Liver (tissue), 2 donors: ENCODE measurements around the gene PCMT1.
A peak's percentile ranks its signal among the peaks of the same experiment; 100 is the strongest.

Source experiments
- YY1 ChIP-seq: IDR thresholded peaks from 2 replicates; pipeline ENCODE4 v1.6.1; 2016; ENCODE audit warnings: antibody characterized with exemption, mild to moderate bottlenecking
- TF ChIP-seq, protein P1 (sequence below): fragments of 150-350 bp; IDR thresholded peaks from 2 replicates; pipeline ENCODE4 v1.5.1; 2017; ENCODE audit warnings: improper control_type of control experiment, low read depth, low read length; ENCODE audit not compliant: missing input control
- TF ChIP-seq, protein P2 (sequence below): IDR thresholded peaks from 2 replicates; pipeline ENCODE4 v1.6.1; 2016; ENCODE audit warnings: antibody characterized with exemption
- donor health status: healthy.

DNA sequence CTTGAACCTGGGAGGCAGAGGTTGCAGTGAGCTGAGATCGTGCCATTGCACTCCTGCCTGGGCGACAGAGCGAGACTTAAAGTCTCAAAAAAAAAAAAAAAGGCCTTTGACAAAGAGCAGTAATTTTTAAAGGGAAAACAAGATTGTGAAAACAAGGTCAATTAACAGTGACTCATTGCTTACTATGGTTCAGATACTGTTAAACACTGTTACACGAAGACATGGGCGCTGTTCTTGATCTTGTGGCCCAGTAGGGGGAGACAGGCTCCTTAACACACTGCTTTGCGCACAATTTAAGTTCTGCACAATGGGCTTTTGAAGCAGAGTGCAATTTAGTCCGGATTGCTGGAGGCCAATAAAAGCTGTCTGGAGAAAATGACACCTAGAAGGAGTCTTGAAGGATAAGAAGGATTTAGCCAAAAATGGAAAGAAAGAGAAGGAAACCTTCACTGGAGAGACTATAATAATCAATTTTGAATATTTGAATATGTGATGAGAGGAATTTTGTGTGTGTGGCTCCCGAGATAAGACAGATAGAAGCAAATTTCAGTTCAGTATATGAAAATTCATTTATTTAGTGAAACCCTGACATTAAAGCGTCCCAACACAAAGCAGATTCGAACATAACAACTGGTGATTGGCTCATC, 25.6 kb upstream of the PCMT1 start:
- TF ChIP-seq, protein P1, sequence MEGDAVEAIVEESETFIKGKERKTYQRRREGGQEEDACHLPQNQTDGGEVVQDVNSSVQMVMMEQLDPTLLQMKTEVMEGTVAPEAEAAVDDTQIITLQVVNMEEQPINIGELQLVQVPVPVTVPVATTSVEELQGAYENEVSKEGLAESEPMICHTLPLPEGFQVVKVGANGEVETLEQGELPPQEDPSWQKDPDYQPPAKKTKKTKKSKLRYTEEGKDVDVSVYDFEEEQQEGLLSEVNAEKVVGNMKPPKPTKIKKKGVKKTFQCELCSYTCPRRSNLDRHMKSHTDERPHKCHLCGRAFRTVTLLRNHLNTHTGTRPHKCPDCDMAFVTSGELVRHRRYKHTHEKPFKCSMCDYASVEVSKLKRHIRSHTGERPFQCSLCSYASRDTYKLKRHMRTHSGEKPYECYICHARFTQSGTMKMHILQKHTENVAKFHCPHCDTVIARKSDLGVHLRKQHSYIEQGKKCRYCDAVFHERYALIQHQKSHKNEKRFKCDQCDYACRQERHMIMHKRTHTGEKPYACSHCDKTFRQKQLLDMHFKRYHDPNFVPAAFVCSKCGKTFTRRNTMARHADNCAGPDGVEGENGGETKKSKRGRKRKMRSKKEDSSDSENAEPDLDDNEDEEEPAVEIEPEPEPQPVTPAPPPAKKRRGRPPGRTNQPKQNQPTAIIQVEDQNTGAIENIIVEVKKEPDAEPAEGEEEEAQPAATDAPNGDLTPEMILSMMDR: peak; percentile 66
- TF ChIP-seq, protein P2, sequence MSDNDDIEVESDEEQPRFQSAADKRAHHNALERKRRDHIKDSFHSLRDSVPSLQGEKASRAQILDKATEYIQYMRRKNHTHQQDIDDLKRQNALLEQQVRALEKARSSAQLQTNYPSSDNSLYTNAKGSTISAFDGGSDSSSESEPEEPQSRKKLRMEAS: no peak
- TF ChIP-seq YY1: no peak
